AG08395 (cell line): ENCODE results near the gene VWDE.
A peak's percentile ranks its signal among the peaks of the same experiment; 100 is the strongest.
"Not testable (repeated sequence)": the region's sequence is repeated elsewhere in the genome, so short reads cannot be mapped to it uniquely, and the experiment has no call there.

Experiments used
- DNase-seq: peaks from one replicate; pipeline ENCODE4 v3.0.0; 2012; ENCODE audit warnings: mixed read lengths, low spot score

The VWDE gene

DNA sequence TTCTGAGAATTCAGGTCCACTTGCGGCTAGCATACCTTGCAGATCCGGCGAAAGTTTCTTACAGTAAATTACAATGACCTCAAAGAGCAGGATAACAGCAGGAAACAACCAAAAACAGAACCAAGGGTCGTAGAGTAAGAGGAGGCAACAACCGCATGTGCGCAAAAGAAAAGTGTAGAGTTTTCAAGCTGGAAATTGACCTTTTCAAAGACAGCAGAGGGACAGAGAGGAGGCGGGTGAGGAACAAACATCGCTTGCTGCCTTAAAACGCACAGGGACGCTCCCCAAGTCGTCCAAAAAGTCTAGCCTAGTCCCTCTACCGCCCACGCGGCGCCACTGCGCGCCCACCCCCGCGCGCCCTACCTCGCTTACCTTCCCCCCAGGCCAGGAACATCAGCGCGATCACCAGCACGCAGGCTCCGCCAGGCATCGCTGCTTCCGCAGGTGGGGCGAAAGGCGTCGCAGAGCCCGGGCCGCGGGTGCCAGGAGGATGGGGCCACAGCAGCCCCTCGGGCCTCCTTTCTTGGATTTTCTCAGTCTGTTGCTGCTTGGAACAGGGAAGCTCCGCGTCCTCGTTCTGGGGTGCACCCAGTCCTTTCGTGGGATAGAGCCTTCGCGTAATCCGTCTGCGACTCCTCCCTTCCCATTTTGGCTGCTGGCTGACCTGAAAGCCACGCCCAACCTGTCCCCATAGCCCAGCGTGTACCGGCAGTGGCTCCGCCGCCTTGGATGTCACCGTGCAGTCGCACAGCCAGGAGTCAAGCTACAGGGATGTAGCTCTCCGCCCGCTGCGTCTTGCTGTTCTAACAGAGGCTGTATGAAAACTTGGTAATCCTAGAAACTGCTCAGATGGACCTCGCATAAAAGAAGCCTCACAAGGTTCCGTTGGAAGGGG lies at the start of gene VWDE:
VWDE (minus strand) TSS at position 579 of the 895 bp plus-strand sequence; CDS start at position 430, 149 bp downstream.
- no peak for DNase-seq

DNA sequence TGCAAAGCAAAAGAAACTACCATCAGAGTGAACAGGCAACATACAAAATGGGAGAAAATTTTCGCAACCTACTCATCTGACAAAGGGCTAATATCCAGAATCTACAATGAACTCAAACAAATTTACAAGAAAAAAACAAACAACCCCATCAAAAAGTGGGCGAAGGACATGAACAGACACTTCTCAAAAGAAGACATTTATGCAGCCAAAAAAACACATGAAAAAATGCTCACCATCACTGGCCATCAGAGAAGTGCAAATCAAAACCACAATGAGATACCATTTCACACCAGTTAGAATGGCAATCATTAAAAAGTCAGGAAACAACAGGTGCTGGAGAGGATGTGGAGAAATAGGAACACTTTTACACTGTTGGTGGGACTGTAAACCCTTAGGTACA lies 49.5 kb upstream of the VWDE start:
- not testable (repeated sequence) for DNase-seq

DNA sequence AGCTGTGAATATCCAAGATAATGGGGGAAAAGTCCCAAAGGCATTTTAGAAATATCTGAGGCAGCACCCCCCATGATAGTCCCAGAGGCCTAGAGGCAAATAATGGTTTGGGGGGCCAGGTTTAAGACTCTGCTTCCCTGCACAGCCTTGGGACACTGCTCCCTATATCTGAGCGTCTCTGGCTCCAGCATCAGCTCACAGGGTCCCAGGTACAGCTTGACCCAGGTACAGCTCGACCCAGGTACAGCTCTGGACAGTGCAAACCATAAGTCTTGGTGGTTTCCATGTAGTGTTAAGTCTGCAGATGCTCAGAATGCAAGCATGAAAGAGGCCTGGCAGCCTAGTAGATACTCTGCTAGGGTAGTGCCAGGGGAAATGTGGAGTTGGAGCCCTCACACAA lies 47.0 kb upstream of the VWDE start:
- DNase-seq, result no peak

GRCh38 chr7:12444785-12445184 lies 41.1 kb upstream of the VWDE start:
- DNase-seq, result no peak

GRCh38 chr7:12440229-12440628 lies 36.6 kb upstream of the VWDE start:
- DNase-seq, result no peak

- DNase-seq, result peak; percentile 9
Observed at GRCh38 chr7:12436896-12437535, 33.4 kb upstream of the VWDE start.

- no peak for DNase-seq
Observed at GRCh38 chr7:12436126-12436525, 32.5 kb upstream of the VWDE start.

- no peak for DNase-seq
Observed at GRCh38 chr7:12434012-12434642, 30.5 kb upstream of the VWDE start.

GRCh38 chr7:12431886-12432556 lies 28.4 kb upstream of the VWDE start:
- DNase-seq, result no peak

DNA sequence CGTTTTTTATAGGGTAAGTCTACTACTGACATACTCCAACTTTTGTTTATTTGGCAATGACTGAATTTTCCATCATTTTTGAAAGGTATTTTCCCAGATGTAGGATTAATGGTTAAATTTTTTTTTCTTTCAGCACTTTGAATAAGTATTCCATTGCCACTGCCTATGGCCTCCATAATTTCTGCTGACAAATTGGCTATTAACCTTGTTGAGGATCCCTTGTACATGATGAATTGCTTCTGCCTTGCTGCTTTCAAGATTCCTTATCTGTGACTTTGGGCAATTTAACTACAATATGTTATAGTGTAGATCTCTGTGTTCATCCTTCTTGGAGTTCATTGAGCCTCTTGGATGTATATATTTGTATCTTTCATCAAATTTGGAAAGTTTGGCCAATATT lies 21.6 kb upstream of the VWDE start:
- no peak for DNase-seq

DNA sequence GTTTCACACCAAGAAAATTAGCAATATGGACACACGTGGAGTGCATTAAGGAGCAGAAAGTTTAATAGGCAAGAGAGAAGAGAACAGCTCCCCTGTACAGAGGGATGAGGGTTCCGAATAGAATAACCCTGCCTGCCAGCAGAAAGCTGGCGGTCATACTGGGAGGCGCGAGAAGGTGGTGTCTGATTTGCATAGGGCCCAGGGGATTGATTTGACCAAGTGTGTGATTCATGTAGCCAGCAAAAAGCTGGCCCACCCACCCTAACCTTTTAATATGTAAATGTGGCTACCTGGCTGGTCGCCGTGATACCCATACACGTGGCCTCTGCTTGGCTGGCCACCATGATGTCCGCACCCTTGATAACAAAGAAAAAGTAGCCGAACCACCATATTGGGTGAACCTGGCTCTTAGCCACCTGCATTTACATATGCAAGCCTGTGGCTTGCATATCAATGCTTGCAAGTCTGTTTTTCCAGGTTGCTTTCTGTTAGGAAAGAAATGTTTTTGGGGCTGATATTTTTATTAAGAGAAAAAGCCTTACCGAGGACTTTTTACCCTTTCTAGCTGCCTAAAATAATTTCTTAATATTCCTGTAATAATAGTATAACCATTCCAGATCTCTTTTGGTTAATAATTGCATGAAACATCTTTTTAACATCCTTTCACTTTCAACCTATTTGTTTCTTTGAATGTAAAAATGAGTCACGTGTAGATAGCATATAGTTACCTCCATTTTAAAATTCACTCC lies 20.5 kb upstream of the VWDE start:
- DNase-seq, result no peak

DNA sequence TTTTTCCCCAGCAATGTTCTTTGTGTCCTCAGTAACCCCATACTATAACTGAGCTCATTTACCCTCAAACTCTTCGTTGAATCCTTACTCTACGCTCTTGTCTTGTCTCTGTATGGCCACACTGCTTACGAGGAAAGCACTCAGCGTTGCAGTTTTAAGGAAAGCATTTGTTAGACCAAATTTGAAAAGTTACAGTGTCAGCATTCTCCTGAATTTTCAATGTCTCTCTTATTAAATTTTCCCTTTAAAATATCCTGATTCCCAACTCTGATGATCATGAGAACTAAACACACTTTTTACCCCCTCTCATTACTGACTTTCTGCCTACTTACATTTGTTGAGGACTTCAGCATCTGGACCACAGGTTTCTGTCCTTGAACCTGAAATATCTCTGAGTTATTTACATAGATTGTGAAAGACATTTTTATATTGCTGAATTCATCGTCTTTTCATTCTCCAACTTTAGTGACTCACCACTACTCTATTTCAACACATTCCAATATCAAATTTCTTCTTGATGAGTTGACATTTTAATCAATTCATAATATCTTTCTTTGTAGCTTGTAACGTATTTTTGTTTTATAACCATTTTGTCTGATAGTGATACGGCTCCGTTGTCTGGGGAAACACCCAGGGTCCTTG lies 19.8 kb upstream of the VWDE start:
- DNase-seq, result peak; percentile 16

- DNase-seq, result no peak
Observed at GRCh38 chr7:12422554-12423320, 19.1 kb upstream of the VWDE start.

DNA sequence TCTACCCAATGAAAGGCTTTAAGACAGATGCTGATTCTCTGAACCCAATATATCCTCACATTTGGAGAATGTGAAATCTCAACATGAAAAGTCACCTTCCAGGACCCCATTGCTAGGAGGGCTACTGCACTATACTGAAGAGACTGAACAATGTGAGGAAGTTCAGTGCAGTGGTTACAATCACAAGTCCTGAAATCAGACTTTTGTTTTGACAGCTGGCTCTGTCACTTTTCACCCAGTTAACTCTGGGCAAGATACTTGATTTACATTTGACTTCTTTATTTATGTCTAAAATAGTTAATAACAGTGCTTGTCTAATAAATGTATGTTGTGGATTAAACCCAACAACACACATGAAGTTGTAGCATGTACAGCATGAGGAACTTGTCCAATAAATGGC lies 14.8 kb upstream of the VWDE start:
- DNase-seq, result no peak

DNA sequence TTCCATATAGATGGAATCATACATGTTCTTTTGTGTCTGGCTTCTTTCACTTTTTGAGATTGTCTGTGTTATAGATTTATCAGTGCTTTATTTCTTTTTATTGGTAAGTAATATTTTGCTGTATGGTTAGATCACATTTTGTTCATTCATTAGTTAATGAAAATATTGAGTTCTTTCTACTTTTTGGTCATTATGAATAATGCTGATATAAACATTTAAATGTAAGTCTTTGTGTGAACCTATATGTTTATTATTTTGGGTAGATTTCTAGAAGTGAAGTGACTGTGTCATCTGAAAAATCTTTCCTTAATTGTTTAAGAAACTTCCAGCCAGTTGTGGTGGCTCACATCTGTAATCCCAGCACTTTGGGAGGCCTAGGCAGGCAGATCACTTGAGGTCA lies 11.4 kb upstream of the VWDE start:
- no peak for DNase-seq

DNA sequence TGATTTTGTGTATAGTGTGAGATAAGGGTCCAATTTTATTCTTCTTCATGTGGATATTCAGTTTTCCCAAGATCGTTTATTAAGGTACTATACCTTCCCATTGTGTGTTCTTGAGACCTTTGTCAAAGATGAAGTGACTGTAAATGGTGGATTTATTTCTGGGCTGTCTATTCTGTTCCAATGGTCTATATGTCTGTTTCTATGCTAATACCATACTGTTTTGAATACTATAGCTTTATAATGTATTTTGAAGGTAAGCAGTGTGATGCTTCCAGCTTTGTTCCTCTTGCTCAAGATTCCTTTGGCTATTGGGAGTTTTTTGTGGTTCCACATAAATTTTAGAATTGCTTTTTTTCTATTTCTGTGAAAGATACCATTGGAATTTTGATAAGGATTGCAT lies 8.7 kb upstream of the VWDE start:
- no peak for DNase-seq

DNA sequence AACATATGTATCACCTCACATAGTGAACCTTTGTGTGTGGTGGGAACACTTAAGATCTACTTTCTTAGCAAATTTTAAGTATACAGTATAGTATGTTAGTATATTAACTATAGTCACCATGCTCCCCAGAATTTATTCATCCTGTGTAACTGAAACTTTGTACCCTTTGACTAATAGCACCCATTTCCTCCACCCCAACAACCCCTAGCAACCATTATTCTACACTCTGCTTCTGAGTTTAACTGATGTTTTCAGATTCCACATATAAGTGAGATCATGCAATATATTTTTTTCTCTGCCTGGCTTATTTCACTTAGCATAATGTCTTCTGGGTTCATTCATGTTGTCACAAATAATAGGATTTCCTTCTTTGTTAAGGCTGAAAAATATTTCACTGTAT lies 6.9 kb upstream of the VWDE start:
- DNase-seq, result no peak

DNA sequence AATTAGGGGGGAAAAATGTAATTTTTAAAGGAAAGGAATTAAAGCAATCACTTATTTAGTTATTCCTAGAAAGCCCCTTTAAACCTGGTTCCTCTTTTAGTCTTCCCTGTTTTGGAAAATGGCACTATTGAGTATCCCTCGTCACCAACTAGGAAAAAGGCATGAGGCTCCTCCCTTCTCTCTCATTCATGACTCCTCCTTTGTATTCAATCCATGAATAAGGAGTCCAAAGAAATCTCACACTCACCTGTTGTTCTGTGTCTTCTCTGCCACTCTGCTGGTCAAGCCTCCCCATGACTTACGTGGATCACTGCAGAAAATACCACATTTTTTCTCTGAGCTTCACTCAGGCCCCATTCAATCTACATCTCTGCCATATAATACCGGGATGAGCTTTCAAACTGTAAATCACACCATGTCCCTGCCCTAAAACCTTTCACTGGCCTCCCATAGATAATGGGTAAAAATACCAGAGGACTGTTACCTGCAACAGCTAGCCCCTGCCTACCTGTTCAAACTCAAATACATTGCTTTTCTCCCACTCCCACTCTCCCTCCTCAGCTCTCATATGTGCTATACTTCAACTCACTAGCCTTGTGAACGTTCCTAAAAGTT lies 5.5 kb upstream of the VWDE start:
- DNase-seq, result no peak

DNA sequence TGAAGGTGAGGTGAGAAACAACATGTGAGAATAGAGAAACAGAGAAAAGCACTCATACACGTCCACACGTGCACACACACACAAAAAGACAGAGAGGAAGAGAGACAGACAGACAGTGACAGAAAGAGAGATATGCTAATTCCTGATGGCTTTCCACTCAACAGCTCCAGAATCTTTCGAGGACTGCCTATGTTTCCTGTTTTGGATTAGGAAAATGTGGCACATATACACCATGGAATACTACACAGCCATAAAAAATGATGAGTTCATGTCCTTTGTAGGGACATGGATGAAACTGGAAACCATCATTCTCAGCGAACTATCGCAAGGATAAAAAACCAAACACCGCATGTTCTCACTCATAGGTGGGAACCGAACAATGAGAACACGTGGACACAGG lies 4.0 kb upstream of the VWDE start:
- DNase-seq, result not testable (repeated sequence)

GRCh38 chr7:12402365-12402725 lies 1.3 kb downstream of the VWDE start:
- DNase-seq, result no peak
